IMR-90 (cell line): ENCODE measurements around the gene TRMT2A. TPM values are rescaled to one million over a fixed set of nuclear protein-coding genes. Genes with fewer than 3 reads are reported as not detected.

ENCODE experiments used
- ATAC-seq: fragments of 200-7000 bp; cut with Tn5 transposase; 2 replicates; pipeline ENCODE4 v1.9.1; 2020; ENCODE audit warnings: low read depth, mild to moderate bottlenecking, moderate library complexity
- BruUV-seq: library from RNA; stranded (reverse); fragments of 400-500 nt; replicated peaks from 2 replicates; lab custom pipeline; 2021; lab: Mats Ljungman, UMichigan
- CTCF ChIA-PET: fragments of 300-600 bp; formaldehyde crosslinking; extraction: SDS; loops from one replicate; lab custom pipeline; 2021; ENCODE audit warnings: antibody characterized with exemption; lab: Yijun Ruan, JAX
- POLR2A ChIA-PET: fragments of 300-600 bp; sonication (Branson Sonifier 250); formaldehyde crosslinking; loops from one replicate; lab custom pipeline; 2022; ENCODE audit warnings: antibody characterized with exemption; ENCODE audit not compliant: unreplicated experiment; lab: Charles Lee
- DNase-seq: peaks from one replicate; pipeline ENCODE4 v3.0.0; 2013
- H2AFZ ChIP-seq: replicated peaks from 2 replicates; pipeline ENCODE3; 2013; ENCODE audit warnings: low read length, mild to moderate bottlenecking; ENCODE audit not compliant: poor library complexity
- H2AK5ac ChIP-seq: 2 replicates; pipeline ENCODE4 v1.6.1; 2013; ENCODE audit warnings: low read depth, low read length, inconsistent platforms
- H2AK9ac ChIP-seq: replicated peaks from 2 replicates; pipeline ENCODE3; 2013; ENCODE audit warnings: mild to moderate bottlenecking, low read depth, low read length, moderate library complexity; ENCODE audit not compliant: poor library complexity
- H2BK120ac ChIP-seq: 2 replicates; pipeline ENCODE4 v1.6.1; 2013; ENCODE audit warnings: low read depth, low read length, inconsistent platforms
- H2BK15ac ChIP-seq: 3 replicates; pipeline ENCODE4 v1.6.1; 2013; ENCODE audit warnings: low read depth, low read length, inconsistent platforms
- H2BK20ac ChIP-seq: 2 replicates; pipeline ENCODE4 v1.6.1; 2013; ENCODE audit warnings: low read depth, mild to moderate bottlenecking, inconsistent platforms, low read length, moderate library complexity
- H2BK5ac ChIP-seq: 2 replicates; pipeline ENCODE4 v1.6.1; 2013; ENCODE audit warnings: mild to moderate bottlenecking, low read depth, low read length, inconsistent platforms; ENCODE audit not compliant: poor library complexity, severe bottlenecking
- H3K14ac ChIP-seq: replicated peaks from 2 replicates; pipeline ENCODE4 v1.6.1; 2013; ENCODE audit warnings: low read depth, low read length, inconsistent platforms
- H3K18ac ChIP-seq: 2 replicates; pipeline ENCODE4 v1.6.1; 2013; ENCODE audit warnings: low read depth, low read length, control low read depth
- H3K23ac ChIP-seq: 2 replicates; pipeline ENCODE4 v1.6.1; 2013; ENCODE audit warnings: low read depth, low read length, inconsistent platforms
- H3K27ac ChIP-seq: 2 replicates; pipeline ENCODE4 v1.5.1; 2013; ENCODE audit warnings: mild to moderate bottlenecking, control low read depth, low read length; ENCODE audit not compliant: insufficient read depth
- H3K27me3 ChIP-seq: 2 replicates; pipeline ENCODE4 v1.6.1; 2013; ENCODE audit warnings: low read length; ENCODE audit not compliant: control insufficient read depth, insufficient read depth
- H3K36me3 ChIP-seq: 2 replicates; pipeline ENCODE4 v1.6.1; 2013; ENCODE audit warnings: low read length, mixed read lengths; ENCODE audit not compliant: control insufficient read depth, insufficient read depth
- H3K4ac ChIP-seq: 2 replicates; pipeline ENCODE4 v1.6.1; 2013; ENCODE audit warnings: low read depth, low read length, inconsistent platforms
- H3K4me1 ChIP-seq: 2 replicates; pipeline ENCODE4 v1.6.1; 2013; ENCODE audit warnings: low read length, mixed read lengths; ENCODE audit not compliant: control insufficient read depth, insufficient read depth
- H3K4me2 ChIP-seq: 2 replicates; pipeline ENCODE4 v1.6.1; 2013; ENCODE audit warnings: low read depth, mild to moderate bottlenecking, control low read depth, low read length, moderate library complexity
- H3K4me3 ChIP-seq: 2 replicates; pipeline ENCODE4 v1.5.1; 2013; ENCODE audit warnings: low read depth, mild to moderate bottlenecking, control low read depth, low read length, moderate library complexity; ENCODE audit not compliant: insufficient read depth
- H3K56ac ChIP-seq: 2 replicates; pipeline ENCODE4 v1.6.1; 2013; ENCODE audit warnings: low read length, inconsistent platforms; ENCODE audit not compliant: insufficient read depth; ENCODE audit errors: extremely low read depth
- H3K79me1 ChIP-seq, 2 experiments: 2 replicates each; pipeline ENCODE4 v1.6.1; 2013; ENCODE audit warnings: low read length in 2 of 2, inconsistent platforms in 1 of 2, low read depth in 1 of 2
- H3K9ac ChIP-seq: 2 replicates; pipeline ENCODE4 v1.6.1; 2013; ENCODE audit warnings: low read depth, low read length, control low read depth
- H3K9me1 ChIP-seq: 2 replicates; pipeline ENCODE4 v1.6.1; 2013; ENCODE audit warnings: low read length, inconsistent platforms; ENCODE audit not compliant: insufficient read depth
- H3K9me3 ChIP-seq: 2 replicates; pipeline ENCODE4 v1.6.1; 2013; ENCODE audit warnings: low read length; ENCODE audit not compliant: control insufficient read depth, insufficient read depth
- H4K20me1 ChIP-seq: 2 replicates; pipeline ENCODE4 v1.6.1; 2013; ENCODE audit warnings: low read length, inconsistent platforms; ENCODE audit not compliant: insufficient read depth
- H4K5ac ChIP-seq: 2 replicates; pipeline ENCODE4 v1.6.1; 2013; ENCODE audit warnings: mild to moderate bottlenecking, low read depth, low read length, control low read depth
- H4K8ac ChIP-seq, 2 experiments: 2 replicates each; pipeline ENCODE4 v1.6.1; 2013; ENCODE audit warnings: low read depth in 2 of 2, low read length in 2 of 2, control low read depth in 1 of 2, inconsistent platforms in 1 of 2
- H4K91ac ChIP-seq: 2 replicates; pipeline ENCODE4 v1.6.1; 2013; ENCODE audit warnings: low read depth, low read length, inconsistent platforms; ENCODE audit not compliant: insufficient read depth
- BHLHE40 ChIP-seq: fragments of 150-350 bp; IDR thresholded peaks from 2 replicates; pipeline ENCODE4 v1.6.1; 2016; ENCODE audit warnings: mild to moderate bottlenecking, low read depth, low read length
- CEBPB ChIP-seq: IDR thresholded peaks from 2 replicates; pipeline ENCODE4 v1.6.1; 2012; ENCODE audit warnings: low read depth, low read length, improper control_type of control experiment
- CHD1 ChIP-seq: IDR thresholded peaks from 2 replicates; pipeline ENCODE4 v1.6.1; 2012; ENCODE audit warnings: low read depth, low read length, improper control_type of control experiment
- FOS ChIP-seq: fragments of 150-350 bp; IDR thresholded peaks from 2 replicates; pipeline ENCODE4 v1.6.1; 2016; ENCODE audit warnings: low read depth, low read length
- MAFK ChIP-seq: IDR thresholded peaks from 2 replicates; pipeline ENCODE4 v1.6.1; 2012; ENCODE audit warnings: low read depth, low read length, improper control_type of control experiment
- MAZ ChIP-seq: IDR thresholded peaks from 2 replicates; pipeline ENCODE4 v1.6.1; 2012; ENCODE audit warnings: low read depth, mild to moderate bottlenecking, low read length, improper control_type of control experiment, moderate library complexity, borderline replicate concordance
- MXI1 ChIP-seq: IDR thresholded peaks from 2 replicates; pipeline ENCODE4 v1.6.1; 2012; ENCODE audit warnings: low read depth, mild to moderate bottlenecking, low read length, moderate library complexity, borderline replicate concordance
- NFE2L2 ChIP-seq: fragments of 150-350 bp; IDR thresholded peaks from 2 replicates; pipeline ENCODE4 v1.6.1; 2016; ENCODE audit warnings: low read depth, mild to moderate bottlenecking, low read length
- POLR2A ChIP-seq: IDR thresholded peaks from 2 replicates; pipeline ENCODE4 v1.6.1; 2012; ENCODE audit warnings: mild to moderate bottlenecking, low read depth, low read length
- RAD21 ChIP-seq: IDR thresholded peaks from 2 replicates; pipeline ENCODE4 v1.6.1; 2012; ENCODE audit warnings: low read length, improper control_type of control experiment
- RCOR1 ChIP-seq: IDR thresholded peaks from 2 replicates; pipeline ENCODE4 v1.6.1; 2012; ENCODE audit warnings: mild to moderate bottlenecking, low read length, improper control_type of control experiment; ENCODE audit not compliant: insufficient replicate concordance
- RFX5 ChIP-seq: IDR thresholded peaks from 2 replicates; pipeline ENCODE4 v1.8.0; 2012; ENCODE audit warnings: low read depth, mild to moderate bottlenecking, low read length, moderate library complexity
- SMC3 ChIP-seq: fragments of 150-350 bp; IDR thresholded peaks from 2 replicates; pipeline ENCODE4 v1.6.1; 2016; ENCODE audit warnings: low read depth, mild to moderate bottlenecking, antibody characterized with exemption, low read length, moderate library complexity
- WGBS, 2 experiments: methylation state at CpG; one replicate each; pipeline versions ENCODE4 v1.1.5 to v1.1.7; 2013; ENCODE audit warnings: missing lambda C conversion rate in 2 of 2; ENCODE audit not compliant: insufficient read length in 1 of 2; ENCODE audit errors: extremely low coverage in 2 of 2; 5-methylcytosine and 5-hydroxymethylcytosine counted together
- dilution Hi-C: fragments of 300-500 bp; cut with HindIII; formaldehyde crosslinking; loops from one replicate; pipeline ENCODE4 v1.14.3; 2018; ENCODE audit warnings: low sequenced_read_pairs; ENCODE audit not compliant: unreplicated experiment
- in situ Hi-C: fragments of 300-500 bp; cut with MboI; formaldehyde crosslinking; loops from 3 replicates; pipeline ENCODE4 v1.14.3; 2019; ENCODE audit warnings: low sequenced_read_pairs, inconsistent platforms, mixed read lengths
- intact Hi-C: fragments of 100-400 bp; cut with micrococcal nuclease; formaldehyde crosslinking; loops from 2 replicates; pipeline ENCODE4 v1.10.0; 2022
- polyA plus RNA-seq, 3 experiments: library from polyadenylated mRNA; depleted of rRNA; stranded (reverse); fragments of >200 nt; gene quantifications; 2 replicates each; pipeline ENCODE4 v1.2.3, GENCODE V29; 2012; ENCODE audit warnings: low replicate concordance in 1 of 3
- total RNA-seq: library from RNA; depleted of rRNA; stranded (reverse); fragments of >200 nt; gene quantifications from 2 replicates; pipeline ENCODE4 v1.2.3, GENCODE V29; 2012
- TF ChIP-seq, protein P1 (sequence below): fragments of 150-350 bp; IDR thresholded peaks from 2 replicates; pipeline ENCODE4 v1.6.1; 2017; ENCODE audit warnings: mild to moderate bottlenecking, antibody characterized with exemption, low read length, low read depth
- TF ChIP-seq, protein P2 (sequence below): conservative IDR thresholded peaks from 2 replicates; pipeline ENCODE4 v1.5.1; 2012; ENCODE audit warnings: mild to moderate bottlenecking, low read depth, low read length, improper control_type of control experiment
- TF ChIP-seq, protein P3 (sequence below): fragments of 150-350 bp; IDR thresholded peaks from 2 replicates; pipeline ENCODE4 v1.6.1; 2016; ENCODE audit warnings: low read depth, mild to moderate bottlenecking, low read length, moderate library complexity, borderline replicate concordance

The TRMT2A gene
- total and polyA plus RNA-seq, 2 of the 4 experiments (the other 2 are of a cell fraction), result 22.0 to 39.1 TPM

DNA sequence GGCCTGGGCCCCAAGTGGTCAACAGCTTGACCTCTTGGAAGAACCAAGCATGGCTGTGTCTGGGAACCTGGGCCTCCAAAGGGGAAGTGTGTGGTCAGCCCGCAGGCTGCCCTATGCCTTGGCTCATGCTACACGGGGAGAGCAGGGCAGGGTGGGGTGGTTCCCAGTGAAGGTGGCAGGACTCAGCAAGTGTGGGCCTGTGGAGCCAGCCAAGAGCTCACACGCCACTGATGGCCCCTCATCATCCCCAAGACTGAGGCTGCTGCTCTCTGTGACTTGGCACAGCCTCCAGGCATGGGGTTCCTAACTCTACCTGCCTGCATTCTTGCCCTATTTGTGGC lies 52.9 kb downstream of the TRMT2A start:
- POLR2A ChIA-PET, result no interaction called here
- Histone ChIP-seq H3K14ac (no peak overlapping the region), H2BK5ac (no peak overlapping the region), H3K4me3 (no peak overlapping the region), H4K8ac (no peak overlapping the region), H3K79me1 (peaks cover 5 to 7% of the 10 kb centered on the region in 2 experiments; a peak in 1 of 4 replicates), H3K56ac (no peak overlapping the region), H4K5ac (no peak overlapping the region), H2BK120ac (no peak overlapping the region), H3K27me3 (no peaks in the 10 kb centered on the region), H3K4me1 (no peaks in the 10 kb centered on the region), H3K36me3 (peaks cover 30% of the 10 kb centered on the region), H3K4me2 (no peak overlapping the region), H3K4ac (no peak overlapping the region), H4K91ac (no peak overlapping the region), H2AK9ac (no peak overlapping the region), H2BK20ac (no peak overlapping the region), H2BK15ac (no peak overlapping the region), H3K9me3 (no peaks in the 10 kb centered on the region), H2AFZ (no peak overlapping the region), H2AK5ac (no peak overlapping the region), H3K18ac (no peak overlapping the region), H3K27ac (no peak overlapping the region), H3K9ac (no peak overlapping the region), H3K23ac (no peak overlapping the region), H3K9me1 (peaks cover 6% of the 10 kb centered on the region), H4K20me1 (no peaks in the 10 kb centered on the region; the same call in 1 of the 2 replicates)
- DNase-seq (no peak), ATAC-seq (no peak)
- intact Hi-C loops, result no loop called here
- TF ChIP-seq MAFK (no peak), RCOR1 (no peak), BHLHE40 (no peak), FOS (no peak), MAZ (no peak), CHD1 (no peak), RFX5 (no peak), RAD21 (no peak), SMC3 (no peak), MXI1 (no peak), CEBPB (no peak), POLR2A (no peak), NFE2L2 (no peak)
- TF ChIP-seq, protein P1, sequence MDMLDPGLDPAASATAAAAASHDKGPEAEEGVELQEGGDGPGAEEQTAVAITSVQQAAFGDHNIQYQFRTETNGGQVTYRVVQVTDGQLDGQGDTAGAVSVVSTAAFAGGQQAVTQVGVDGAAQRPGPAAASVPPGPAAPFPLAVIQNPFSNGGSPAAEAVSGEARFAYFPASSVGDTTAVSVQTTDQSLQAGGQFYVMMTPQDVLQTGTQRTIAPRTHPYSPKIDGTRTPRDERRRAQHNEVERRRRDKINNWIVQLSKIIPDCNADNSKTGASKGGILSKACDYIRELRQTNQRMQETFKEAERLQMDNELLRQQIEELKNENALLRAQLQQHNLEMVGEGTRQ, result no peak
- TF ChIP-seq, protein P2, sequence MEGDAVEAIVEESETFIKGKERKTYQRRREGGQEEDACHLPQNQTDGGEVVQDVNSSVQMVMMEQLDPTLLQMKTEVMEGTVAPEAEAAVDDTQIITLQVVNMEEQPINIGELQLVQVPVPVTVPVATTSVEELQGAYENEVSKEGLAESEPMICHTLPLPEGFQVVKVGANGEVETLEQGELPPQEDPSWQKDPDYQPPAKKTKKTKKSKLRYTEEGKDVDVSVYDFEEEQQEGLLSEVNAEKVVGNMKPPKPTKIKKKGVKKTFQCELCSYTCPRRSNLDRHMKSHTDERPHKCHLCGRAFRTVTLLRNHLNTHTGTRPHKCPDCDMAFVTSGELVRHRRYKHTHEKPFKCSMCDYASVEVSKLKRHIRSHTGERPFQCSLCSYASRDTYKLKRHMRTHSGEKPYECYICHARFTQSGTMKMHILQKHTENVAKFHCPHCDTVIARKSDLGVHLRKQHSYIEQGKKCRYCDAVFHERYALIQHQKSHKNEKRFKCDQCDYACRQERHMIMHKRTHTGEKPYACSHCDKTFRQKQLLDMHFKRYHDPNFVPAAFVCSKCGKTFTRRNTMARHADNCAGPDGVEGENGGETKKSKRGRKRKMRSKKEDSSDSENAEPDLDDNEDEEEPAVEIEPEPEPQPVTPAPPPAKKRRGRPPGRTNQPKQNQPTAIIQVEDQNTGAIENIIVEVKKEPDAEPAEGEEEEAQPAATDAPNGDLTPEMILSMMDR, result no peak
- TF ChIP-seq, protein P3, sequence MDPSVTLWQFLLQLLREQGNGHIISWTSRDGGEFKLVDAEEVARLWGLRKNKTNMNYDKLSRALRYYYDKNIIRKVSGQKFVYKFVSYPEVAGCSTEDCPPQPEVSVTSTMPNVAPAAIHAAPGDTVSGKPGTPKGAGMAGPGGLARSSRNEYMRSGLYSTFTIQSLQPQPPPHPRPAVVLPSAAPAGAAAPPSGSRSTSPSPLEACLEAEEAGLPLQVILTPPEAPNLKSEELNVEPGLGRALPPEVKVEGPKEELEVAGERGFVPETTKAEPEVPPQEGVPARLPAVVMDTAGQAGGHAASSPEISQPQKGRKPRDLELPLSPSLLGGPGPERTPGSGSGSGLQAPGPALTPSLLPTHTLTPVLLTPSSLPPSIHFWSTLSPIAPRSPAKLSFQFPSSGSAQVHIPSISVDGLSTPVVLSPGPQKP, result no peak
- dilution Hi-C loops, result no loop called here
- CTCF ChIA-PET, result no interaction called here
- BruUV-seq, result no TSS peak
- 100% methylated on average over 1 of the region's 3 CpGs; no CpG with 5 or more reads in 1 of the 2 experiments for WGBS, 2 experiments
- in situ Hi-C loops, result no loop called here
